Glutamatergic neuron (in vitro differentiated cells): ENCODE measurements around the gene IL16. TPM values are rescaled to one million over a fixed set of nuclear protein-coding genes. Genes with fewer than 3 reads are reported as not detected.

ENCODE experiments used
- DNase-seq: peaks from one replicate; pipeline ENCODE4 v3.0.0; 2022
- H3K27ac Mint-ChIP-seq: one replicate; pipeline ENCODE4 v1.8.0; 2020; ENCODE audit warnings: mild to moderate bottlenecking, mixed read lengths, inconsistent platforms; ENCODE audit not compliant: unreplicated experiment
- H3K27me3 Mint-ChIP-seq: one replicate; pipeline ENCODE4 v1.8.0; 2020; ENCODE audit warnings: mild to moderate bottlenecking, moderate library complexity, mixed read lengths, inconsistent platforms; ENCODE audit not compliant: unreplicated experiment
- H3K36me3 Mint-ChIP-seq: one replicate; pipeline ENCODE4 v1.8.0; 2020; ENCODE audit warnings: mild to moderate bottlenecking, mixed read lengths, inconsistent platforms; ENCODE audit not compliant: unreplicated experiment
- H3K4me1 Mint-ChIP-seq: one replicate; pipeline ENCODE4 v1.8.0; 2020; ENCODE audit warnings: mild to moderate bottlenecking, low read depth, mixed read lengths, inconsistent platforms; ENCODE audit not compliant: unreplicated experiment
- H3K4me3 Mint-ChIP-seq: one replicate; pipeline ENCODE4 v1.8.0; 2020; ENCODE audit warnings: mild to moderate bottlenecking, mixed read lengths, inconsistent platforms; ENCODE audit not compliant: unreplicated experiment
- H3K9me3 Mint-ChIP-seq: one replicate; pipeline ENCODE4 v1.8.0; 2020; ENCODE audit warnings: mild to moderate bottlenecking, moderate library complexity, mixed read lengths, inconsistent platforms; ENCODE audit not compliant: unreplicated experiment
- CTCF ChIP-seq: fragments of 200-600 bp; sonication (generic); IDR thresholded peaks from one replicate; pipeline ENCODE4 v1.5.0; 2021; ENCODE audit not compliant: partially characterized antibody, unreplicated experiment
- total RNA-seq: library from RNA; stranded (reverse); fragmentation: NEBNext Ultra II Directional; extraction: Animal tissue kit (Norgen Biotek cat#: 25700); gene quantifications from one replicate; pipeline ENCODE4 v1.2.1, GENCODE V29; 2021; ENCODE audit not compliant: unreplicated experiment

The IL16 gene
- total RNA-seq, 1 donor from 2014 or later, result 0.27 TPM

GRCh38 chr15:81312790-81313543 is 116.3 kb downstream of the IL16 start:
- Mint-ChIP-seq H3K27me3 (peaks cover 4% of the 10 kb centered on the region), H3K27ac (no peak overlapping the region), H3K4me3 (no peak overlapping the region), H3K36me3 (peaks cover 4% of the 10 kb centered on the region), H3K4me1 (no peaks in the 10 kb centered on the region), H3K9me3 (peaks cover 3% of the 10 kb centered on the region)
- TF ChIP-seq CTCF, result no peak
- DNase-seq, result no peak

GRCh38 chr15:81313686-81314085 is 117.0 kb downstream of the IL16 start:
- no peak for TF ChIP-seq CTCF
- H3K27me3 Mint-ChIP-seq, result peaks cover 4% of the 10 kb centered on the region
- H3K9me3 Mint-ChIP-seq, result peaks cover 5% of the 10 kb centered on the region
- no peak overlapping the region for H3K4me3 Mint-ChIP-seq
- H3K27ac Mint-ChIP-seq, result no peak overlapping the region
- H3K4me1 Mint-ChIP-seq, result no peaks in the 10 kb centered on the region
- H3K36me3 Mint-ChIP-seq, result peaks cover 4% of the 10 kb centered on the region
- DNase-seq, result no peak

- Mint-ChIP-seq H3K27ac (no peak overlapping the region), H3K4me1 (no peaks in the 10 kb centered on the region), H3K9me3 (peaks cover 5% of the 10 kb centered on the region), H3K36me3 (peaks cover 4% of the 10 kb centered on the region), H3K4me3 (no peak overlapping the region), H3K27me3 (peaks cover 4% of the 10 kb centered on the region)
- TF ChIP-seq CTCF, result no peak
- no peak for DNase-seq
These were observed 117.7 kb downstream of the IL16 start for GRCh38 chr15:81314378-81314777.

- no peak for DNase-seq
- Mint-ChIP-seq H3K4me3 (no peak overlapping the region), H3K36me3 (peaks cover 4% of the 10 kb centered on the region), H3K27me3 (peaks cover 4% of the 10 kb centered on the region), H3K9me3 (peaks cover 9% of the 10 kb centered on the region), H3K4me1 (no peaks in the 10 kb centered on the region), H3K27ac (no peak overlapping the region)
- TF ChIP-seq CTCF, result no peak
These were observed 118.9 kb downstream of the IL16 start for GRCh38 chr15:81315452-81316175.

- H3K4me1 Mint-ChIP-seq, result no peaks in the 10 kb centered on the region
- peaks cover 9% of the 10 kb centered on the region for H3K9me3 Mint-ChIP-seq
- H3K36me3 Mint-ChIP-seq, result peaks cover 4% of the 10 kb centered on the region
- H3K27me3 Mint-ChIP-seq, result peaks cover 4% of the 10 kb centered on the region
- no peak for DNase-seq
- no peak for TF ChIP-seq CTCF
- H3K4me3 Mint-ChIP-seq, result no peak overlapping the region
- H3K27ac Mint-ChIP-seq, result no peak overlapping the region
These were observed 119.6 kb downstream of the IL16 start for GRCh38 chr15:81316267-81316666.
